Testis (tissue), 3 donors: Measurements from ENCODE around the gene KARS1. TPM values are rescaled to one million over a fixed set of nuclear protein-coding genes. Genes with fewer than 3 reads are reported as not detected.

Experiments
- DNase-seq: peaks from one replicate; pipeline ENCODE4 v3.0.0-alpha.2; 2019
- H3K27ac ChIP-seq, 2 donors: fragments of 200-600 bp; sonication (generic); one replicate each; pipeline ENCODE4 v1.5.1; 2019
- H3K27me3 ChIP-seq: fragments of 200-600 bp; sonication (generic); one replicate; pipeline ENCODE4 v1.5.1; 2019
- H3K36me3 ChIP-seq: fragments of 200-600 bp; sonication (generic); one replicate; pipeline ENCODE4 v1.5.1; 2017; ENCODE audit warnings: low read depth; ENCODE audit errors: missing control alignments
- H3K4me1 ChIP-seq: fragments of 200-600 bp; sonication (generic); one replicate; pipeline ENCODE4 v1.5.1; 2019
- H3K4me3 ChIP-seq, 2 donors: fragments of 200-600 bp; sonication (generic); one replicate each; pipeline ENCODE4 v1.5.1; 2017 to 2019
- H3K9me3 ChIP-seq: fragments of 200-600 bp; sonication (generic); one replicate; pipeline ENCODE4 v1.5.1; 2017
- POLR2A ChIP-seq: fragments of 450-650 bp; IDR thresholded peaks from one replicate; pipeline ENCODE4 v1.6.1; 2017; ENCODE audit warnings: antibody characterized with exemption, mild to moderate bottlenecking, moderate library complexity
- WGBS, 2 donors: methylation state at CpG; one replicate each; pipeline ENCODE4 v1.1.5; 2018; 5-methylcytosine and 5-hydroxymethylcytosine counted together
- intact Hi-C: fragments of 100-400 bp; cut with DNase I; formaldehyde crosslinking; loops from one replicate; pipeline ENCODE4 v1.15.1; 2023; ENCODE audit warnings: low total_unique reads
- polyA plus RNA-seq: library from polyadenylated mRNA; stranded (reverse); fragments of 350-450 nt; fragmentation: Illumina TruSeq; extraction: RNeasy Lipid Tissue Mini Kit (QIAGEN cat#74804); gene quantifications from one replicate; pipeline ENCODE4 v1.2.3, GENCODE V29; 2014; ENCODE audit warnings: low read depth, low replicate concordance; ENCODE audit not compliant: insufficient read depth
- total RNA-seq, 2 donors: library from RNA; depleted of rRNA; stranded (reverse); fragments of >200 nt; gene quantifications; one replicate each; pipeline ENCODE4 v1.2.3, GENCODE V29; 2016
- TF ChIP-seq, protein P1 (sequence below), 3 experiments: fragments of 450-650 bp in 2 of 3; fragments of 200-600 bp in 1 of 3; sonication (generic) in 1 of 3; IDR thresholded peaks; one replicate each; pipeline ENCODE4 v1.5.1; 2016 to 2019; ENCODE audit warnings: antibody characterized with exemption in 3 of 3, mild to moderate bottlenecking in 2 of 3, moderate library complexity in 1 of 3

Gene KARS1
- total and polyA plus RNA-seq, 3 donors from 2014 or later, result 137 to 254 (median 139) TPM

DNA sequence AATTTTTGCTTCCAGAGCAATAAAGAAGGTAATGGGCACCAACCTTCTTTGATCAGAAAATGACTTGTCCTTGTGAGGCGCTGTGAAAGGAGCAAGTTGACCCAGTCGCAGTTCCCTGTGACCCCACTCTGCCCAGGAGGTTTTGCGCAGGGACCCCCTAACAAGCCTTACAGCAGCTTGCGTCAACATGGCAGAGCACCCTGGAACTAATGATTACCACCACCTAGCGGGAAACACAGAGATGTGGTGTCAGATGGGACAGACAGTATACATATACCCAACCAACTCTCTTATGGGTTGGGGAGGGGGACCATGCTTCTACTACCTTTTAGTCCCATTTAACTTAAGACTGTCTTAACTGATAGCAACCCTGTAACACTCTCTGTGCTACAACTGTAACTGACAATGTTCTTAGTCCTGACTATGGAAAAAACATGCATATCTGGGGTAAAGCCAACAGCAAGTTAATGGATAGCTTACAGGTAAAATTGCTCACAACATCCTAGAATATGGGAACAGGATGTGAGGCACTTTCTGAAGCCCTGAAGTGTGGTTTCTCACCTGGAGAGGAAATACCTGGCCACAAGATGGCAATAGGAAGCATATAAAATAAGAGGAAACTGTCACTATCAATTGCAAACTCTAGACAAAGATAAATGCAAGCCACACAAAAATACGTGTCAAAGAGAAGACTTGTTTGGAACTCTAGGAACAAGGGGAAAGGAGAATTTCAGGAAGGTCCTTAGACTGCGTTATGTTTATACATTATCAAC, 3.0 kb downstream of the KARS1 start:
- DNase-seq, result no peak
- H3K27ac ChIP-seq, result no peak overlapping the region
- H3K36me3 ChIP-seq, result no peaks in the 10 kb centered on the region
- H3K4me3 ChIP-seq, result no peak overlapping the region
- 87 to 93% methylated on average over 7 of the region's 7 CpGs for WGBS, 2 donors
- TF ChIP-seq POLR2A, result no peak
- TF ChIP-seq, protein P1, sequence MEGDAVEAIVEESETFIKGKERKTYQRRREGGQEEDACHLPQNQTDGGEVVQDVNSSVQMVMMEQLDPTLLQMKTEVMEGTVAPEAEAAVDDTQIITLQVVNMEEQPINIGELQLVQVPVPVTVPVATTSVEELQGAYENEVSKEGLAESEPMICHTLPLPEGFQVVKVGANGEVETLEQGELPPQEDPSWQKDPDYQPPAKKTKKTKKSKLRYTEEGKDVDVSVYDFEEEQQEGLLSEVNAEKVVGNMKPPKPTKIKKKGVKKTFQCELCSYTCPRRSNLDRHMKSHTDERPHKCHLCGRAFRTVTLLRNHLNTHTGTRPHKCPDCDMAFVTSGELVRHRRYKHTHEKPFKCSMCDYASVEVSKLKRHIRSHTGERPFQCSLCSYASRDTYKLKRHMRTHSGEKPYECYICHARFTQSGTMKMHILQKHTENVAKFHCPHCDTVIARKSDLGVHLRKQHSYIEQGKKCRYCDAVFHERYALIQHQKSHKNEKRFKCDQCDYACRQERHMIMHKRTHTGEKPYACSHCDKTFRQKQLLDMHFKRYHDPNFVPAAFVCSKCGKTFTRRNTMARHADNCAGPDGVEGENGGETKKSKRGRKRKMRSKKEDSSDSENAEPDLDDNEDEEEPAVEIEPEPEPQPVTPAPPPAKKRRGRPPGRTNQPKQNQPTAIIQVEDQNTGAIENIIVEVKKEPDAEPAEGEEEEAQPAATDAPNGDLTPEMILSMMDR (IDR thresholded peaks at IDR 0.05), result no peak
- intact Hi-C loops, result loop anchor here (10.0 kb wide), 1 partner anchor 70 kb away; no protein-coding TSS in a partner anchor
- no peaks in the 10 kb centered on the region for H3K9me3 ChIP-seq
- H3K4me1 ChIP-seq, result peaks cover 10% of the 10 kb centered on the region
- no peaks in the 10 kb centered on the region for H3K27me3 ChIP-seq

DNA sequence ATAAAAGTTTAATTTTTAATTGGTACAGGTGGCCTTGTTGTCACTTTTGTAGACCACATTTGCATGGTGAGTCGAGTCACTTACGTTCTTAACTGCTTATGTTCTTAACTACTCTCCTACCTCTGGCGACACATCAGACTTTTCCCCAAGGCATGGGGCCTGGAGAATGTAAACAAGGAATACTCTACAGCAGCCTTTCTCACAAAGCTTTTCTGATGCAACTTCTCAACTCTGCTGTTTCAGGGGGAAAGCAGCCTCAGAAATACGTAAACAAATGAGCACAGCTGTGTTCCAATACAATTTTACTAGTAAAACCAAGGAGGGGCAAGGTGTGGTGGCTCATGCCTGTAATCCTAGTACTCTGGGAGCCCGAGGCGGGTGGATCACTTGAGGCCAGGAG, 6.9 kb downstream of the KARS1 start:
- Histone ChIP-seq H3K9me3 (no peaks in the 10 kb centered on the region), H3K27me3 (no peaks in the 10 kb centered on the region), H3K27ac (no peak overlapping the region), H3K4me1 (no peaks in the 10 kb centered on the region), H3K4me3 (no peak overlapping the region), H3K36me3 (no peaks in the 10 kb centered on the region)
- TF ChIP-seq POLR2A, result no peak
- TF ChIP-seq, protein P1 (IDR thresholded peaks at IDR 0.05), result no peak
- WGBS, 2 donors, result 87 to 93% methylated on average over 6 of the region's 6 CpGs
- intact Hi-C loops, result loop anchor here (10.0 kb wide), 1 partner anchor 66 kb away; no protein-coding TSS in a partner anchor
- no peak for DNase-seq

DNA sequence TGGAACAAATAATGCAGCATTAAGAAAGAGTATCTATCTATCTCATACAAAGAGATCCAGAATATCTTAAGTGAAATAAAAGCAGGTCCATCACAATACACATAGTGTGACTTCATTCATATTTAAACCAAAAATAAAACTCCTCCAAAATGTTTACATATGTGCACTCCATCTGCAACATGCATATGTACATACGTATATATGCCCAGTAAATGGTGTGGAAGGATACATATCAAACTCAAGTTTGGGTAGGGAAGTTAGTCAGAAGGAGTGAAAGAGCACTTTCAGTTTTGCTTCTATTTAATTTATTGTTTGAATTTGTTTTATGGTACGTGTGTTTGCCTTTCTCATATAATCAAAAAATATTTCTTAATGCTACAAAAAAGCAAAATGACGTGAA, 12.4 kb downstream of the KARS1 start:
- DNase-seq, result no peak
- intact Hi-C loops, result no loop called here
- 88 to 89% methylated on average over 3 of the region's 3 CpGs for whole genome bisulfite sequencing, 2 donors

DNA sequence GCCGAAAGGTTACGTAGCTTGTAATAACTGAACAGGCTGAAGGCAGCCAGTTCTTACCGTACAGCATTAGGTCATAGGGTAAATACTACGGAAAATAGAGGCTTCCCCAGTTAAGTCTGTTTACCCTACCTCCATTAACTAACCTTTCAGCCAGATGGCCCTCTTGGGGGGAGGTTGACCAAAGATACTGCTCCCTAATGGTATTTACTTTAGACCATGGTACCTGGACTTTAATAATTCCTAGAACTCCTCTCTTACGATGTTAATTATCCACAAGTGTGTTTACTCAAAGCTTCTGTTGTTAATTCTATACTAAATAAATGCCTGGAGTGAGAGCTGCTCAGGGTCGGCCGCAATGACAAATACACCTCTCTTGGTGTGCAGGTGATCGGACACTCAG, 14.6 kb downstream of the KARS1 start:
- H3K4me3 ChIP-seq, result no peak overlapping the region
- TF ChIP-seq, protein P1 (IDR thresholded peaks at IDR 0.05), result no peak
- TF ChIP-seq POLR2A, result no peak
- no peaks in the 10 kb centered on the region for H3K4me1 ChIP-seq
- intact Hi-C loops, result no loop called here
- 92 to 93% methylated on average over 8 of the region's 8 CpGs for WGBS, 2 donors
- no peaks in the 10 kb centered on the region for H3K36me3 ChIP-seq
- no peak overlapping the region for H3K27ac ChIP-seq
- no peaks in the 10 kb centered on the region for H3K9me3 ChIP-seq
- no peak for DNase-seq
- H3K27me3 ChIP-seq, result no peaks in the 10 kb centered on the region

More for the DNA sequence above, 12.4 kb downstream of the KARS1 start:
- Histone ChIP-seq H3K27ac (no peak overlapping the region), H3K4me1 (no peaks in the 10 kb centered on the region), H3K9me3 (no peaks in the 10 kb centered on the region), H3K36me3 (no peaks in the 10 kb centered on the region), H3K4me3 (no peak overlapping the region), H3K27me3 (no peaks in the 10 kb centered on the region)
- TF ChIP-seq, protein P1 (IDR thresholded peaks at IDR 0.05), result no peak
- TF ChIP-seq POLR2A, result no peak

DNA sequence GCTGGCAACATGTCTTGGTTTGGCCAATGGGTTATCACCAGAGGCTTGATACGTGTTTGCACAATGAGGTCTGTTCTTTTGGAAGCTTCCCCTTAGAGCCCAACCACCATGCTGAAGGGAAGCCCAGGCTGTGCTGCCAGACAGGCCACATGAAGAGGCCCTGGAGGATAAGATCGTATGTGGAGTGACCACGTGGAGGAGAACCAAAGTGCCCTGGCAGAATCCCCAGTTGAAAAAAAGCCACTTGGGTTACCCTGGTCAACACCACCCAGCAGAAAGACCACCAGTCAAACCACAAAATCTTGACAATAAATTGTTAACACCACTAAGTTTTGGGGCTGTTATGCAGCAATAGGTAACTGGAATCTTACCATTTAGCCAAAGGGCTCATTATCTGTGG, 17.4 kb downstream of the KARS1 start:
- DNase-seq, result no peak
- no peaks in the 10 kb centered on the region for H3K27me3 ChIP-seq
- H3K9me3 ChIP-seq, result no peaks in the 10 kb centered on the region
- intact Hi-C loops, result no loop called here
- no peak for TF ChIP-seq POLR2A
- TF ChIP-seq, protein P1 (IDR thresholded peaks at IDR 0.05), result no peak
- 74 to 81% methylated on average over 2 to 3 of the region's 3 CpGs for WGBS, 2 donors
- no peaks in the 10 kb centered on the region for H3K4me1 ChIP-seq
- H3K27ac ChIP-seq, result no peak overlapping the region
- H3K36me3 ChIP-seq, result no peaks in the 10 kb centered on the region
- H3K4me3 ChIP-seq, result no peak overlapping the region
